Left lung (tissue), 10 donors: Measurements from ENCODE around the gene PRCD. TPM values are rescaled to one million over a fixed set of nuclear protein-coding genes. Genes with fewer than 3 reads are reported as not detected.

Source experiments
- ATAC-seq: fragments of 200-7000 bp; cut with Tn5 transposase; one replicate; pipeline ENCODE4 v1.9.1; 2020; ENCODE audit warnings: moderate library complexity
- DNase-seq, 4 donors: peaks; one replicate each; pipeline ENCODE4 v3.0.0-alpha.2; 2013 to 2020
- H3K27ac ChIP-seq, 2 donors: fragments of 200-600 bp; sonication (generic) in 1 of 2; one replicate each; pipeline versions ENCODE4 v1.5.0 to v1.8.0; 2020 to 2021
- H3K27me3 ChIP-seq, 2 donors: fragments of 200-600 bp; sonication (generic) in 1 of 2; one replicate each; pipeline versions ENCODE4 v1.5.0 to v1.8.0; 2020 to 2021
- H3K36me3 ChIP-seq, 2 donors: fragments of 200-600 bp; sonication (generic) in 1 of 2; one replicate each; pipeline versions ENCODE4 v1.5.0 to v1.8.0; 2020 to 2021
- H3K4me1 ChIP-seq, 2 donors: fragments of 200-600 bp; one replicate each; pipeline ENCODE4 v1.8.0; 2021
- H3K4me3 ChIP-seq, 2 donors: fragments of 200-600 bp; sonication (generic) in 1 of 2; one replicate each; pipeline versions ENCODE4 v1.5.0 to v1.8.0; 2020 to 2021; ENCODE audit warnings: mild to moderate bottlenecking in 1 of 2
- H3K9me3 ChIP-seq, 2 donors: fragments of 200-600 bp; sonication (generic) in 1 of 2; one replicate each; pipeline versions ENCODE4 v1.5.0 to v1.8.0; 2020 to 2021
- CTCF ChIP-seq, 2 donors: fragments of 200-600 bp; sonication (generic) in 1 of 2; IDR thresholded peaks; one replicate each; pipeline versions ENCODE4 v1.5.0 to v1.8.0; 2021; ENCODE audit warnings: antibody characterized with exemption in 2 of 2
- intact Hi-C, 2 donors: fragments of 100-400 bp; cut with DNase I; formaldehyde crosslinking; loops; one replicate each; pipeline versions ENCODE4 v1.11.2 to v1.14.2; 2022
- polyA plus RNA-seq, 6 donors: library from polyadenylated mRNA; unstranded; fragments of 120-200 nt; gene quantifications; one replicate each; pipeline ENCODE4 v1.2.1, GENCODE V29; 2013; ENCODE audit not compliant: insufficient read length in 6 of 6
- total RNA-seq, 2 donors: library from RNA; stranded (reverse); fragmentation: NEBNext Ultra II Directional; extraction: Animal tissue kit (Norgen Biotek cat#: 25700); gene quantifications; one replicate each; pipeline ENCODE4 v1.2.1, GENCODE V29; 2021
- donor health status: DM: no; HTN: yes; CAD: no.
- donor health status: DM: no; HTN: no; CAD: no.

PRCD gene
- total and polyA plus RNA-seq, 8 donors = 1.3 to 11.4 (median 8.9) TPM

GRCh38 chr17:76547642-76548202, 7.9 kb downstream of the PRCD start:
- no peak for ATAC-seq
- Histone ChIP-seq H3K27ac (no peak overlapping the region), H3K4me1 (peaks cover 26 to 73% of the 10 kb centered on the region in 2 donors), H3K36me3 (no peaks in the 10 kb centered on the region), H3K9me3 (no peaks in the 10 kb centered on the region), H3K27me3 (peaks cover 0 to 13% of the 10 kb centered on the region in 2 donors), H3K4me3 (no peak overlapping the region)
- no peak for TF ChIP-seq CTCF (IDR thresholded peaks at IDR 0.05)
- intact Hi-C loops = no loop called here
- no peak for DNase-seq

GRCh38 chr17:76548378-76549214, 8.8 kb downstream of the PRCD start:
- intact Hi-C loops = no loop called here
- ATAC-seq (peak; percentile 28), DNase-seq (no peak)
- H3K27me3 ChIP-seq = peaks cover 0 to 11% of the 10 kb centered on the region in 2 donors
- H3K4me1 ChIP-seq = peaks cover 25 to 66% of the 10 kb centered on the region in 2 donors
- no peak overlapping the region for H3K4me3 ChIP-seq
- no peaks in the 10 kb centered on the region for H3K36me3 ChIP-seq
- H3K27ac ChIP-seq = no peak overlapping the region
- no peaks in the 10 kb centered on the region for H3K9me3 ChIP-seq
- no peak for TF ChIP-seq CTCF (IDR thresholded peaks at IDR 0.05)

- peaks cover 20 to 61% of the 10 kb centered on the region in 2 donors for H3K4me1 ChIP-seq
- TF ChIP-seq CTCF (IDR thresholded peaks at IDR 0.05) = no peak
- H3K27me3 ChIP-seq = peaks cover 0 to 5% of the 10 kb centered on the region in 2 donors
- H3K36me3 ChIP-seq = no peaks in the 10 kb centered on the region
- H3K27ac ChIP-seq = no peak overlapping the region
- DNase-seq (no peak), ATAC-seq (no peak)
- no peak overlapping the region for H3K4me3 ChIP-seq
- H3K9me3 ChIP-seq = no peaks in the 10 kb centered on the region
- intact Hi-C loops = no loop called here
Measured at GRCh38 chr17:76549215-76549518, 9.3 kb downstream of the PRCD start.

- Histone ChIP-seq H3K27me3 (peaks cover 0 to 1% of the 10 kb centered on the region in 2 donors), H3K36me3 (no peaks in the 10 kb centered on the region), H3K4me3 (no peak overlapping the region), H3K27ac (no peak overlapping the region), H3K4me1 (peaks cover 18 to 57% of the 10 kb centered on the region in 2 donors), H3K9me3 (no peaks in the 10 kb centered on the region)
- no peak for TF ChIP-seq CTCF (IDR thresholded peaks at IDR 0.05)
- intact Hi-C loops = no loop called here
- ATAC-seq (no peak), DNase-seq (no peak)
Measured at GRCh38 chr17:76549539-76549938, 9.7 kb downstream of the PRCD start.
